Vagina (tissue), 2 donors: Measurements from ENCODE around the gene ZNF132.

Source experiments
- CTCF ChIP-seq, 3 experiments: fragments of 450-650 bp in 2 of 3; fragments of 200-600 bp in 1 of 3; sonication (generic) in 1 of 3; IDR thresholded peaks; one replicate each; pipeline ENCODE4 v1.5.1; 2017 to 2019; ENCODE audit warnings: antibody characterized with exemption in 3 of 3, mild to moderate bottlenecking in 2 of 3, moderate library complexity in 2 of 3
- POLR2A ChIP-seq, 2 donors: fragments of 450-650 bp; IDR thresholded peaks; one replicate each; pipeline ENCODE4 v1.6.1; 2017; ENCODE audit warnings: antibody characterized with exemption in 2 of 2, mild to moderate bottlenecking in 2 of 2, moderate library complexity in 2 of 2

GRCh38 chr19:58450856-58451357 is 11.0 kb upstream of the ZNF132 start:
- no peak for TF ChIP-seq CTCF (IDR thresholded peaks at IDR 0.05)
- TF ChIP-seq POLR2A (IDR thresholded peaks at IDR 0.05), result no peak
